ENCODE results near the gene ANKDD1B. TPM values are rescaled to one million over a fixed set of nuclear protein-coding genes. Genes with fewer than 3 reads are reported as not detected.
"Not testable (repeated sequence)": the region's sequence is repeated elsewhere in the genome, so short reads cannot be mapped to it uniquely, and the experiment has no call there.

Gene ANKDD1B
- total RNA-seq, 3 donors from 2014 or later (not counting 1 experiment from before 2014, with no cell fraction given) = 0.52 to 0.66 (median 0.55) TPM

DNA sequence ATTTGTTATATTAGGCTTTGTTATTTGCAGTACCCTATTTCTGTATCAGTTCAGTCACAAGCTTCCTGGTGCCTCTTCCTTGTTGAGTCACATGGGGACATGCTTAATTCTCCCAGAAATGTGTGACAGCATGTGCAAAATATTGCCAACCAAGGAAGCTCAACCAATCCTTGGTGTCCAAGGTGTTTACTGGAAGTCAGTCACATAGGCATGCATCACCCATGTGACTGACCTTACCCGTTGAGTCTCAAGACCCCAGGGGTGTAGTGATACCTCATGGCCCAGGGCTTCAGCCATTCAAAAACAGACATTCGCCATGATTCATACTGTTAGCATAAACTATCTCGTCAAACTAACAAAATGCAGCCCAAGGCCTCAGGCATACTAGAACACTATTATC is 9.3 kb upstream of the ANKDD1B start:
- no peak overlapping the region for H3K27ac ChIP-seq (ENCODE audit: low read length)
- no peak overlapping the region for H3K27ac Mint-ChIP-seq
- H3K4me1 Mint-ChIP-seq = peaks cover 0 to 6% of the 10 kb centered on the region in 2 donors
- no peaks in the 10 kb centered on the region for H3K9me3 Mint-ChIP-seq
- H3K4me1 ChIP-seq (ENCODE audit: control insufficient read depth, insufficient read depth, low read length) = no peaks in the 10 kb centered on the region
- no peaks in the 10 kb centered on the region for H3K27me3 Mint-ChIP-seq (ENCODE audit: low read depth in 2 of 2)
- WGBS (ENCODE audit: insufficient coverage) = 94% methylated on average over 3 of the region's 3 CpGs
- ATAC-seq (no peak), DNase-seq (no peak)
- TF ChIP-seq, protein P1, sequence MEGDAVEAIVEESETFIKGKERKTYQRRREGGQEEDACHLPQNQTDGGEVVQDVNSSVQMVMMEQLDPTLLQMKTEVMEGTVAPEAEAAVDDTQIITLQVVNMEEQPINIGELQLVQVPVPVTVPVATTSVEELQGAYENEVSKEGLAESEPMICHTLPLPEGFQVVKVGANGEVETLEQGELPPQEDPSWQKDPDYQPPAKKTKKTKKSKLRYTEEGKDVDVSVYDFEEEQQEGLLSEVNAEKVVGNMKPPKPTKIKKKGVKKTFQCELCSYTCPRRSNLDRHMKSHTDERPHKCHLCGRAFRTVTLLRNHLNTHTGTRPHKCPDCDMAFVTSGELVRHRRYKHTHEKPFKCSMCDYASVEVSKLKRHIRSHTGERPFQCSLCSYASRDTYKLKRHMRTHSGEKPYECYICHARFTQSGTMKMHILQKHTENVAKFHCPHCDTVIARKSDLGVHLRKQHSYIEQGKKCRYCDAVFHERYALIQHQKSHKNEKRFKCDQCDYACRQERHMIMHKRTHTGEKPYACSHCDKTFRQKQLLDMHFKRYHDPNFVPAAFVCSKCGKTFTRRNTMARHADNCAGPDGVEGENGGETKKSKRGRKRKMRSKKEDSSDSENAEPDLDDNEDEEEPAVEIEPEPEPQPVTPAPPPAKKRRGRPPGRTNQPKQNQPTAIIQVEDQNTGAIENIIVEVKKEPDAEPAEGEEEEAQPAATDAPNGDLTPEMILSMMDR (IDR thresholded peaks at IDR 0.05) = no peak
- intact Hi-C loops (cut with micrococcal nuclease) = no loop called here
- peaks cover 5% of the 10 kb centered on the region for H3K36me3 ChIP-seq (ENCODE audit: control insufficient read depth, insufficient read depth, low read length)
- H3K27me3 ChIP-seq (ENCODE audit: control insufficient read depth, insufficient read depth, low read length) = no peaks in the 10 kb centered on the region
- no peaks in the 10 kb centered on the region for H3K36me3 Mint-ChIP-seq
- no peak overlapping the region for H3K4me3 ChIP-seq (ENCODE audit: low read length)
- no peaks in the 10 kb centered on the region for H3K9me3 ChIP-seq (ENCODE audit: control insufficient read depth, insufficient read depth, low read length)
- H3K4me3 Mint-ChIP-seq = no peak overlapping the region

DNA sequence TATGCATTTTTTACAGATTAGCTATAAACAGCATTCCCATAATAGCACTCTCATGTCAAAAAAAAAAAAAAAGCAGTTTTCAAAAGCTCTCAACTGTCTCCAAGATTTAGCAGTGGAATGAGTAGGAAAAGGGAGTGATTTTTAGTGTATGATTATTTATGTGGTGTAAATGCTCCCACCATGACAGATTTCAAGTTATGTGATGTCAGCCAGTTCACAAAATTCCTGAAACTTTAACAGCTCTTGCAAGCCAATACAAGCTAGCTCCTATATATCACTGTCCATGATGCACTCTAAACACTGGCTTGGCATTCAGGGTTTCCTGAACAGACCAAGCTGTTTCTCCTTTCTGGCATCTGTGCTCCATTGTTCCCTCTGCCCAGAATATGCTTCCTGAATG is 7.9 kb upstream of the ANKDD1B start:
- Histone ChIP-seq H3K36me3 (ENCODE audit: control insufficient read depth, insufficient read depth, low read length) (peaks cover 5% of the 10 kb centered on the region), H3K9me3 (ENCODE audit: control insufficient read depth, insufficient read depth, low read length) (no peaks in the 10 kb centered on the region), H3K4me3 (ENCODE audit: low read length) (no peak overlapping the region), H3K27ac (ENCODE audit: low read length) (no peak overlapping the region), H3K27me3 (ENCODE audit: control insufficient read depth, insufficient read depth, low read length) (no peaks in the 10 kb centered on the region), H3K4me1 (ENCODE audit: control insufficient read depth, insufficient read depth, low read length) (no peaks in the 10 kb centered on the region)
- H3K27ac Mint-ChIP-seq = no peak overlapping the region
- H3K4me3 Mint-ChIP-seq = no peak overlapping the region
- H3K27me3 Mint-ChIP-seq (ENCODE audit: low read depth in 2 of 2) = no peaks in the 10 kb centered on the region
- peaks cover 0 to 6% of the 10 kb centered on the region in 2 donors for H3K4me1 Mint-ChIP-seq
- intact Hi-C loops (cut with micrococcal nuclease) = no loop called here
- no peaks in the 10 kb centered on the region for H3K9me3 Mint-ChIP-seq
- DNase-seq (no peak), ATAC-seq (no peak)
- no peaks in the 10 kb centered on the region for H3K36me3 Mint-ChIP-seq
- TF ChIP-seq, protein P1 (IDR thresholded peaks at IDR 0.05) = no peak

DNA sequence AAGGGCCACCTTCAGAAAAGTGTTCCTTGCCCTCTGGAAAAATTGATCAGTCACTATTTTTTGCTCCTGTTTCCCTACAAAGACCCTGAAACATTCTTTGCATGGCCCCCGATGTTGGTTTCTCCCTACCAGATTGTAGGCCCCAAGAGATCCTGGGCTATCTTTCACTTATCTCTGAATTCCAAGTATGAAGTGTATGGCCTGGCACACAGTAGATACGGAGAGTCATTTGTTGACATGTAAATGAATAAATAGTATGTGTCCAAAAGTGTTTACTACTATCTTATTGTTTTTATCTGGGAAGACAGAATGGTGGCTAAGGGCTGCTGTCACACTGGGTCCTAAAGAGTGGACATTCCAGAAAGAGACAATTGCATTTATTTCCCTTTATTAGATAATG is 7.4 kb upstream of the ANKDD1B start:
- no peak for DNase-seq
- no peaks in the 10 kb centered on the region for H3K27me3 ChIP-seq (ENCODE audit: control insufficient read depth, insufficient read depth, low read length)
- peaks cover 0 to 6% of the 10 kb centered on the region in 2 donors for H3K4me1 Mint-ChIP-seq
- H3K9me3 Mint-ChIP-seq = no peaks in the 10 kb centered on the region
- no peaks in the 10 kb centered on the region for H3K27me3 Mint-ChIP-seq (ENCODE audit: low read depth in 2 of 2)
- no peak overlapping the region for H3K27ac Mint-ChIP-seq
- peaks cover 5% of the 10 kb centered on the region for H3K36me3 ChIP-seq (ENCODE audit: control insufficient read depth, insufficient read depth, low read length)
- H3K27ac ChIP-seq (ENCODE audit: low read length) = no peak overlapping the region
- no peak overlapping the region for H3K4me3 ChIP-seq (ENCODE audit: low read length)
- intact Hi-C loops (cut with micrococcal nuclease) = no loop called here
- no peak for ATAC-seq
- H3K4me3 Mint-ChIP-seq = no peak overlapping the region
- no peaks in the 10 kb centered on the region for H3K36me3 Mint-ChIP-seq
- 100% methylated on average over 1 of the region's 2 CpGs for WGBS (ENCODE audit: insufficient coverage)
- no peaks in the 10 kb centered on the region for H3K9me3 ChIP-seq (ENCODE audit: control insufficient read depth, insufficient read depth, low read length)
- no peaks in the 10 kb centered on the region for H3K4me1 ChIP-seq (ENCODE audit: control insufficient read depth, insufficient read depth, low read length)
- TF ChIP-seq, protein P1 (IDR thresholded peaks at IDR 0.05) = no peak

DNA sequence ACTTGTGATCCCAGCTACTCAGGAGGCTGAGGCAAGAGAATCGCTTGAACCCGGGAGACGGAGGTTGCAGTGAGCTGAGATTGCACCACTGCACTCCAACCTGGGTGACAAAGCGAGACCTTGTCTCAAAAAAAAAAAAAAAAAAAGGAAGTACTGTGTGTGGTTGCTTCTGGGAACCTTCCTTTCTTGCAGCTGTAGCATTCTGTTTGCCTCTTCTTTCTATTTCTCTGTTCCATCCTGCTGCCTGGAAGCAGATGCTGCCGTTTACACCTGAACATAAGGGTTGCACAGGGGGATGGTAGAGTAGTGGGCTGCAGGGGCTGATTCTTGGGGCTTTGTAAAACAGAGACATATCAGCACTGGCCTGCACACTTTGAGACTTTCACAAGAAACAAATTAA is 3.9 kb upstream of the ANKDD1B start:
- H3K4me1 ChIP-seq (ENCODE audit: control insufficient read depth, insufficient read depth, low read length); H3K27me3 Mint-ChIP-seq (ENCODE audit: low read depth in 2 of 2); intact Hi-C loops (cut with micrococcal nuclease); H3K27ac Mint-ChIP-seq; H3K4me3 Mint-ChIP-seq; H3K36me3 Mint-ChIP-seq; H3K27me3 ChIP-seq (ENCODE audit: control insufficient read depth, insufficient read depth, low read length); H3K4me1 Mint-ChIP-seq; H3K36me3 ChIP-seq (ENCODE audit: control insufficient read depth, insufficient read depth, low read length); DNase-seq; H3K27ac ChIP-seq (ENCODE audit: low read length); H3K9me3 Mint-ChIP-seq; H3K9me3 ChIP-seq (ENCODE audit: control insufficient read depth, insufficient read depth, low read length); H3K4me3 ChIP-seq (ENCODE audit: low read length); ATAC-seq: not testable (repeated sequence)
- 56% methylated on average over 5 of the region's 5 CpGs for WGBS (ENCODE audit: insufficient coverage)
